IPS-NIHi11 (cell line): Measurements from ENCODE around the gene SLC66A1.

Source experiments
- DNase-seq: peaks from one replicate; pipeline ENCODE4 v3.0.0; 2012; ENCODE audit warnings: mixed read lengths, low spot score

The SLC66A1 gene

DNA sequence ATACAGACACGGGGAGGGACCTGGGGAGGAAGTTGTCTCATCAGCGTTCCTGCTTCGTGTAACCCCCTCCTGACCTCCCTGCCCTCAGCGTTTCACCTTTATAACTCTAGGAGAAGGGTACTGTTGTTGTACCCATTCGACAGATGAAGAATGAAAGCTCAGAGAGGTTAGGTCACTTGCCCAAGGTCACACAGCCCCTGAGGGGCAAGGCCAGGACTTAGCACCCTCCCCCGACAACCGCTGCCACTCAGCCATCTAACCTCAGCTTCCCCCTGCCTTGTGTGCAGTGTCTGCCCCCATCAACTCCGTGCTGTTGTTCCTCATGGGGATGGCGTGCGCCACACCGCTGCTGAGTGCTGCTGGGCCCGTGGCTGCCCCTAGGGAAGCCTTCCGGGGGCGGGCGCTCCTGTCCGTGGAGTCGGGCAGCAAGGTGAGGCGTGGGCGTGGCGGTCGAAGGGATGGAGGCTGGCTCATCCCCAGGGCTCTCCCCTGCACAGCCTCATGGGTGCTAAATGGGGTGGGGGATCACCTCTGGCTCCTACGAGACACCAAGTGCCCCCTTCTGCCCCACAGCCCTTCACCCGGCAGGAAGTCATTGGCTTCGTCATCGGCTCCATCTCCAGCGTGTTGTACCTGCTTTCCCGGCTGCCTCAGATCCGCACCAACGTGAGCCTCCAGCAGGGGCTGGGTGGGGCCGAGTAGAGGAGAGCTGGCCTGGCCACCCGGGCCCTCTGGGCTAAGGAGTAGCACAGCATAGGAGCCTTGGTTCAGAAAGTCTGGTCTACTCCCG lies 14.0 kb downstream of the SLC66A1 start:
- no peak for DNase-seq

DNA sequence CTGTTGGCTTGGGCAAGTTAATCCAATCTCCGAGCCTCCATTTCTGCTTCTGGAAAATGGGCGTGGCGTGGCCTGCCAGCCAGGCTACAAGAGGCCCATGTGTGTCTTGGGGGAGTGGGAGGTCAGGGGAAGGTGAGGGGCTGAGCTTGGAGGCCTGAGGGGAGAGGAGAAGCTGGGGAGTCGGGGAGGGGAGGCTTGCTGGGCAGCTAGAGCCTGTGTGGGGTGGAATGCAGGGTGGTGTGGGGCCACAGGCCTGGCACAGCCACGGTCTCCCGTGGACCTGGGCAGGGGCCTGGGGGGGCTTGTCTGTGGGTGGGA lies 14.6 kb downstream of the SLC66A1 start:
- no peak for DNase-seq

DNA sequence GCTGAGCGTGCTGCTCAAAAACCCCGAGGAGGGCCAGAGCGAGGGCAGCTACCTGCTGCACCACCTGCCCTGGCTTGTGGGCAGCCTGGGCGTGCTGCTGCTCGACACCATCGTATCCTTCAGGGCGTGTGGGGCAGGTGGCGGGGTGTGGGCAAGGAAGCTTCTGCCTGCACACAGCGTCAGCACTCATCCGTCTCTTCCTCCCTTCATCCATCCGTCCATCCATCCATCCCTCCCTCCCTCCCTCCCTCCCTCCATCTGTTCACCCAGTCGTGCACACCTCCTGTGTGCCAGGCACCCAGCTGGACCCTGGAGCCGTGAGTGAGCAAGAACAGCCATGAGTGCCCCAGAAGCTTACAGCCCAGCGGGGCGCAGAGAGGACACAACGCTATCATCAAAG lies 15.2 kb downstream of the SLC66A1 start:
- no peak for DNase-seq

DNA sequence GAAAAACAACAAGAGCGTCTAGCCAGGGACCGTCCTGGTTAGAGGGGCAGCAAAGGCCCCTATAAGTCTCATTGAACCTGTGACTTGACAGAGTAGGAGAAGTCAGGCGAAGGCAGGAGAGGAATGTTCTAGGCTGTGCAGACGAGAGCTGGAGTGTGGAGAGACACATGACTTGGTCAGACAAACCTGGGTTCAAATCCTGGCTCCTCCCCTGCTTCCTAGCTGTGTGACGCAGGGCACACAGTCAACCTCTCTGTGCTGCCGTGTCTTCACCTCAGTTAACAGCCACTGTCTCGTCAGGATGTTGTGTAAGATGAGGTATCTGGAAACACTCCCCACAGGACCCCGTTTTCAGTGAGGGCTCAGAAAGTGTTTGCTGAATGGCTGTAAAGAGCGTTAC lies 15.6 kb downstream of the SLC66A1 start:
- DNase-seq: no peak

DNA sequence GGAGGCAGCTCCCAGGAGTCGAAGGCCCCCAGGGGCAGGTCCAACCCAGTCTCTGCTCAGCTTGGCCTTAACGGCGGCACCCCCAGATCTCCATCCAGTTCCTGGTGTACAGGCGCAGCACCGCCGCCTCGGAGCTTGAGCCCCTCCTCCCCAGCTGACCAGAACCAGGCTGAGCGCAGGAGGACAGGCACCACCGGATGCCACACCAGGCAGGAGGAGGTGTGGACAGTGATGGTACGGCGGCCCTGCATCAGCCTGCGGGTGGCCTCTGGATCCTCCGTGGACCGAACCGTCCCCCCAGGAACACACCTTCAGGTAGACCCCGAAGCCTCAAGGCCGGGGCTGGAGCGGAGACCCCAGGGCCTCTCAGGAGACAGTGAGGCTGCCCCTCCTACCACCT lies 16.4 kb downstream of the SLC66A1 start:
- no peak for DNase-seq

DNA sequence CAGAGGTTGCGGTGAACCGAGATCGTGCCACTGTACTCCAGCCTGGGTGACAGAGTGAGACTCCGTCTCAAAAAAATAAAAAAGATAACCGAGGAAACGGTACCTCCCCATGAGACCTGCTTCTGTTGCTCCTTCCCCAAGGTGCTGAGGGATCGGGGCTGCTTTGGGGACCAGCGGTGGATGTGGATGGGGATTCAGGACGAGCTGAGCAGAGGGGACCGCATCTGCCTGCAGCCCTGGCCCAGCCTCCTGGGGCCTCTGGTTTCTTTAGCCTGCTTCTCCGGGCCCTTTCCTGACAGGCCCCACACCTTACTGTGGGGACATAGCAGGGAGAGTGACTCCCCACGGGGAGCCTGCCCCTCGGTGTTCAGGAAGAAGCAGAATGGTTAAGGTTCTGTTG lies 17.1 kb downstream of the SLC66A1 start:
- no peak for DNase-seq

DNA sequence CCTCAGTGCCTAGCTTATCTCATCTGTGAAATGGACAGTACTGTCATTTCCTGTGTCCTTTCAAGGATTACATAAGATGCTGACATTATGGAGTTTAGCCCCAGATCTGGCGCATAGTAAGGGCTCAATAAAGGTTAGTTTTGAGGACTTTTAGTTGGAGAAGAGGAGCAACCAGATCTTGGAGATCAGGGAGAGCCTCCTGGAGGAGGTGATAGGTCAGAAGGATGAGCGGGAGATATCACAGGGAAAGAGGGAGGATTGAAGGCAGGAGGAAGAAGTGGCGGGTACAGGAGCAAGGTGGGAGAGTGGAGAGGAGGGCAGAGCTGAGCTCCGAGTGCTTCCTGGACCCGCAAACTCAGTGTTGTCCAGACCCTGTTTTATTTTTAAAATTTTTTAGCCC lies 17.5 kb downstream of the SLC66A1 start:
- DNase-seq: no peak

DNA sequence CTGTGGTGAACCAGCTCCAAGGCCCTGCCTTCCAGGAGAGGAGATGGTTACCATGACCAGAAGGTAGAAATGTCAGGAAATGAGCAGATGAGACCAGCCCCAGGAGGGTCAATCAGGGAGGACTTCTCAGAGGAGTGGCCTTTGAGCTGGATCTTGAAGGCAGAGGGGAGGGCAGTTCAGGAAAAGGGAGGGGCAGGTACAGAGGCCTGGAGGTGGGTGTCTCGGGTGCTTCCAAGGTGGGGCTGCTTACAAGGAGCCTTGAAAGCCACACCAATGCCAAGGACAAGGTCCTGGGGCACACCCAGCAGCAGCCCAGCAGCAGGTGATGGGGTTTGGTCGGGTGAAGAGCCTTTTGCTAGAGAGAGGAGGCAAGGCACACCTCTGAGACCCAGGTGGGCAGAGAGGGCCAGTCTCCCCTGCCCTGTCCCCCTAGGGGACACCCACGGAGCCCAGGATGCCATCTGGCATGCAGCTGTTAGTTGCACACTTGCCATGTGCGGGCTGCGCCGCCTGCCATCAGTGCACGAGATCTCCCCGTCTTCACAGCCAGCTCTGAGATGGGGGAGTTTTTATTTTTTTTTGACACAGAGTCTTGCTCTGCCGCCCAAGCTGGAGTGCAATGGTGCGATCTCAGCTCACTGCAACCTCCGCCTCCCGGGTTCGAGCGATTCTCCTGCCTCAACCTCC lies 18.5 kb downstream of the SLC66A1 start:
- no peak for DNase-seq

DNA sequence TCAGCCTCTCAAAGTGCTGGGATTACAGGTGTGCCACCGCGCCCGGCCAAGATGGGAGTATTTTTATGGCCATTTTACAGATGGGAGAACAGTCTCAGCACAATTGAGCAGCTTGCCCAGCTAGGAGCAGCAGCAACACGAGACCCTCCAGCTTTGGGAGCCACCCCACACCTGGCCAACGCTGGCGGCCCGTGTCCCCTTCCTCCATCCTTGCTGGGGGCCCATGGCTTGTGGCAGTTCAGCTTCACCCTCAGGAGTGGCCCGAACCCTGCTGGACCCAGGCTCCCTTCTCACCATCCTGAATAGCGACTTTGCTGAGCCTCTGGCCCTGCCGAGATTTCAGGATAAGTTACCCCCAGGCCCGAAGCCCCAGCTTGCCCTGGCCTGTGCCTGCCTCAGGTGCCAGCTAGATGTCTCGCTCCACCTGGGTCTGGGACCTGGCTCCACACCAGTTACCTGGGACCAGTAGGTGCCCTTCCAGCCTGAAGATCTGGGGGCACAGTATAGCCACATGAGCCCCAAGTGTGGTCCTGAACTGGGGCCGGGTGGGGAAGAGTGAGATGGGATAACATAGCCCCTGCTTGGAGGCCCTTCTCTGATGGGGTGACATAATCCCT lies 19.2 kb downstream of the SLC66A1 start:
- no peak for DNase-seq

DNA sequence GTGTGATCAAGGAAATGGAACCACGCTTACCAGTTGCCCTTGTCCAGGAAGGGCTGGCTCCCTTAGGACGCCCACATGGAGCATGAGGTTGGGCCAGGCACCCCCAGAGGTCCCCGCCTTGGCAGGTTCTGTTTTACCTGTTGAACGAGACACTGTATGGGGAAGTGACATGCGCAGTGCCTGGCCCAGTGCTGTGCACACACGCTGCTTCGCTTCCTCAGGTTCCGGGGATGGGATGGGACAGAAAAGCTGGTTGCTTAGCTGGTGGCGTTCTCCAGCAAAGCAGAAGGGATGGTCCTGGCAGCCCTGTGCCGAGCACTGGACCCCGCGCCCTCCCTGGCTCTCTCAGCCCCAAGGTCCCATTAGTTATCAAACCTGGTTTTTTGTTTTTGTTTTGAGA lies 20.7 kb downstream of the SLC66A1 start:
- DNase-seq: no peak

DNA sequence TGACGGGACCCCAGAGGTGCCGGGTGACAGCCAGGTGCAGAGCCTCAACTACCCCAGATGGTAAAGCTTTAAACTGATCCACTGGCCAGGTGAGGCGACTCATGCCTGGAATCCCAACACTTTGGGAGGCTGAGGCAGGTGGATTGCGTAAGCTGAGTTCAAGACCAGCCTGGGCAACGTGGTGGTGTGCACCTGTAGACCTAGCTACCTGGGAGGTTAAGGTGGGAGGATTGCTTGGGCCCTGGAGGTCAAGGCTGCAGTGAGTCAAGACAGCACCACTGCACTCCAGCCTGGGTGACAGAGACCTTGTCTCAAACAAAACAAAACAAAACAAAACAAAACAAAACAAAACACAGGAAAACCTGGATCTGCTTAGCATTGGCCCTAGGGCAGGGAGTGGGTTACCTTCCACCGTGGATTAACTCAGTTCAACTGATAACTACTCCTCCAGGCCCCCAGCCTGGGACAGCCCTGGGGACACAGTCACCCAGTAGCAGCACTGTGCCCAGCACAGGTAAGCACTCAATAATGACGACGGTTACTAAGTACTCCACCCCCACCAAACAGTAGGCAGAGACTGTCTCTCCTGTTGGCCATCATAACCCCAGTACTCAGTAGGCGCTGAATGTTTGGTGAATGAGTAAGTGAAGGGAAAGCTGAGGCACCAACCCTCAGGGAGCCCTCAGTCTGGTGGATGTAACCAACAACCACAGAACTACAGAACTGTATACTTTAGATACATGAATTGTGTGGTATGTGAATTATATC lies 21.6 kb downstream of the SLC66A1 start:
- no peak for DNase-seq

DNA sequence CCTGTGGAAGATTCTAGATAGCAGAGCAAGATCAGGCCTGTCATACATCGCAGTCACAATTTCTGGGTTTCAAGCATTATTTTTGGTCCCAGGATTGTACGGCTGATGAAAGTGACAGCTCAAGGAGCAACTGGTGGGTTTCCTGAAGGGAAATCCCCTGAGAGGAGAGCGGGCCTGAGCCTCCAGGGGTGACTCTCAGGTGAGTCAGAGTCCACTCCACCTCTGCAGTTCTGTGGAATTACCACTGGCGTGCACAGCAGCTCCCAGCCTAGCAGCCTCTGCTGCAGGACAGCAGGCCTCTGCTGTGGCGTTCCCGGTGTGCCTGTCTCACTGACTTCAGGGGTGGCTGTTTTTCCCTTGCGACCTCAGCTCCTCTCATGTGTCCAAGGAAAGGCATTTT lies 24.4 kb downstream of the SLC66A1 start:
- no peak for DNase-seq

DNA sequence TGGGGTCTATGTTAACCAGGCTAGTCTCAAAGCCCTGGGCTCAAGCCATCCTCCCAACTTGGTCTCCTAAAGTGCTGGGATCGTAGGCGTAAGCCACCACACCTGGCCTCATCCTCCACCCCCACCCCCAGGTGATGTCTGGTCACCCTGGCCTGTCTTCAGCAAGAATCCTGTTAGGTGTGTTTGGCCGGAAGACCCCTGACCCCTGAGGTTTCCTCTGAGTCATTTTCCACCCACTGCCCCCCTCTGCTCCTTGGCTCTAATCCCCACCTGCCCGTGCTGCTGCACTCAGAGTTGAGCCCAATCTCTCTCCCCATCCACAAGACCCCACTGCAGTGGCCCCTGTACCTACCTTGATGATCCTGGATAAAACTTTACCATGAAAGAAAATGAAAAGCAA lies 25.2 kb downstream of the SLC66A1 start:
- DNase-seq: no peak

DNA sequence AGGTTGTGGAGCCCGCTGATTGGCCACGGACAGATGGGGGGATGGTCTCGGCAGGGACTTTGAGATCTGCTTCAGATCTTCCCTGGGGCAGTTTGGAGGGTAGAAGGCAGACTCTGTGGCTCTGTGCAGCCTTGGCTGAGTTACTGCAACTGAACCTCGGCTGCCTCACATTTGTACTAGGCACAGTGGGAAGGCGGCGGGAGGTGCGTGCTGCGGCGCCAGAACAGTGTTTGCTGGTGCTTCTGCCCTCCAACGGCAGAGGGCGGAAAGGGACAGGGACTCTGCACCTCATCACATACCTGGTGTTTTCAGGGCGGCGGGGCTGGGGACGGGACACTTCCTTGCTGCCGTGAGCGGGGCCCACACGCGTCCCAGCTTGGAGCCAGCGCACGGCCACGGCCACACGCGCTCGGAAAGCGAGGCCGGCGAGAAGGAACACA lies 26.2 kb downstream of the SLC66A1 start:
- peak; percentile 62 for DNase-seq

DNA sequence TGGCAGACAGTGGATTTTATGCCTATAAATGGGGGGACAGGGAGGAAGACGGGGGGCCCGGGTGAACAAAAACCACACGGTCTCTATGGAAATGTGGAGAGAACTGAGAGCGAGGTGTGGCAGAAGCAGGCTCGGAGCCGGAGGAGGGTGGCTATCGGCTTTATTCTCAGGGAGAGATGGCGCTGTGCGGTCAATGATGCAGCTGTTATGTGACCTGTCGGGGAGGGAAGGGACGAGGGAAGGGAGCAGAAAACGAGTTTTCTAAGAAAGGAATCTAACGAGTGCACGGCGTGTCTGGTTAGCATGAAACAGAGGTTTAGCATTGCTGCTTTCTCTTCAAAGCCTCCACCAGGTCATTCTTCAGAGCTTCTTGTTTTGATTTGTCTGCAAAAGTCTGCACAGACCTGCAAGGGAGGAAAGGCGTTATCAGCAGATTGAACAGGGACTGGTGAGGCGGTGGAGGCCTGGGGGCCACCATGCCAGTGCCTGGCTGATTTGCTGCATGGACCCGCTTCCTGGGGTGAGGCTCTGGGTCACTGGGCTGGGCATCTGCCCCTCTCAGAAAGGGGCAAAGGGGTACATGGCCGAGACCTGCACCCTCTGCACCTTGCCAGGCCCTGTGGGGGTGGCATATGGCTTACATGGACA lies 27.2 kb downstream of the SLC66A1 start:
- no peak for DNase-seq

DNA sequence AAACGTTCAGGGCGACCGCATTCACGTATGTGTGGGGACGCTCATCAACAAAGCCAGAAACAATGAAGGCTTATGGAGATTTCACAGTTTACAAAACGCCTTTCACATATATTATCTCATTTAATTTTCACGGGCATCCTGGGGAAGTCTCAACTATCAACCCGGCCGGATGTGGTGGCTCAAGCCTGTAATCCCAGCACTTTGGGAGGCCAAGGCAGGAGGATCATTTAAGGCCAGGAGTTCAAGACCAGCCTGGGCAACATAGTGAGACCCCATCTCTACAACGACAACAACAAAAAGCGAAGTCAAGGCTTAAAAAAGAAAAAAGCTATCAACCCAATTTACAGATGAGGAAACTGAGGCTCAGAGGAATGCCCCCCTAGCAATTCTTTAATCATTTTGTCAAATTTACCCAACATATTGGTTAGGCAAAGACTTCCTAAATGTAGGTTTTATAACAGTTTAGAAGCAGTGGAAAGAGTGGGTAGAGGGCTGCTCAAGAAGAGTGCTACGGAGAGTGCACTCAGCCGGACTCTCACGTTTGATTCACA lies 28.3 kb downstream of the SLC66A1 start:
- no peak for DNase-seq

DNA sequence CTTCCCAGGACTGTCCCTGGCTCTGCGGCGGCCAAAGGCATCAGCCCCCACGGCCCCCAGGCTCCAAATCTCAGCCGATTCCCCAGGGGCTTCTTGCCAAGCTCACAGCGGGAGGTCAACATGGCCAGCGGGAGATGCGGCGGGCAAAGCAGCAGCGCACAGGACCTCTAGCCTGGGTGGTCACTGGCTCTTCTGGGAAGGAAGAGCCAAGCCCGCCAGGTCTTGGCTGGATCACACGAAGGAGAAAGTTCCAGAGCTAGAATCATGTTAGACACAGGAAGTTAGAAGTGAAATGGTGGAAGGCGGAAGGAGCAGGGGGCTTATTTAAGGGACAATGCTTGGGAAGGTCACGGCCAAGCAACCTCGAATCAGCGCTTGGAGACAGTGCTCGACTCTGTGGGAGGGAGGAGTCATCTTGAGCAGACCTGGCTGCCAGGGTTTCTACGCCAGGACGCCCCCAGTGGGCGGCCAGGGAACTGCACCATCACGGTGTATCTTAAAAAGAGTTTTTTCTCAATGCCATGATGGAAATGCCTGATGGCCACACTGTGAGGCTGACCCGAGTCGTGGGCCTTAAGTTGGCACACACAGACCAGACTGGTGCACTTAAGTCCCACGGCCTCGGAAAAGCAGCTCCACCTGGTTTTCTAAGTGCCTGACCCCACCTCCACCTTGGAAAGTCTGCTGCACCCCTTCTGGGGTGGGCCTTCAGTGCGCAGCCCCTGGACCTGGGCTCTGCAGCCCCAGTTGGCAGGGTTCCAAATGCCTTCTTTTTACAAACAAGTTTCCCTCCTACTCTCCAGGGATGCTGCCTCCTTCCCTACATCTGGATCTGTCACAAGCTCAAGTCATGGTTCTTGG lies 29.3 kb downstream of the SLC66A1 start:
- peak; percentile 92 for DNase-seq

DNA sequence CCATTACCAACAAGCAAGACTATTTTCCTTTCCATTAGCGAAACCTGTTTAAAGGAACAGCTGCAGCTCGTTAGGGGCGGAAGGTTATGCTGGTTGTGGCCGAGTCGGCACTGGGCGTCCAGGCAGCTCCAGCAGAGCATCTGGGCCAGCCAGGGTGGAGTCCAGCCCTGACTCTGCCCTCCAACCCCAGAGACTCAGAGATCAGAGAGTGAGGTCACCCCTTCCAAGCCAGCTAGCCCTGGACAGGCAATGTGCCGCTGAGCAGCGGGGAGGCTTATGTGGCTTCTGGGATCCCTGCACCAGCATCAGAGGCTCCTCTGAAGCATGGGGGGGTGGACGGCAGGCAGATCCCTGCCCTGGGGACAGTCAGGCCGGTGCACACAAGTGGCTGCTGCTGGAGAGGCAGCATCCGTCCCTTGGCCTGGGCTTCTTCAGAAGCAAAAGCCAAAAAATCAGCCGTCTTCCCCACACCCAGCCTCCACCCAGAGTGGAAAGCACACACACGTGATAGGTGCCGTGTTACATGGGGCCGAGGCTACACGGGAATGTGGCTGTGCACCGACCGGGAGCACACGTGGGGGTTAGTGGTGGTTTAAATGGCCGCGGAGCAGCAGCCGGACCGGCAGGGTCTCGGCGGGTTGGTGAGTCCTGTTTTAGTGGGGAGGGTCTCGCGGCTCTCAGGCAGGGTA lies 30.1 kb downstream of the SLC66A1 start:
- no peak for DNase-seq

DNA sequence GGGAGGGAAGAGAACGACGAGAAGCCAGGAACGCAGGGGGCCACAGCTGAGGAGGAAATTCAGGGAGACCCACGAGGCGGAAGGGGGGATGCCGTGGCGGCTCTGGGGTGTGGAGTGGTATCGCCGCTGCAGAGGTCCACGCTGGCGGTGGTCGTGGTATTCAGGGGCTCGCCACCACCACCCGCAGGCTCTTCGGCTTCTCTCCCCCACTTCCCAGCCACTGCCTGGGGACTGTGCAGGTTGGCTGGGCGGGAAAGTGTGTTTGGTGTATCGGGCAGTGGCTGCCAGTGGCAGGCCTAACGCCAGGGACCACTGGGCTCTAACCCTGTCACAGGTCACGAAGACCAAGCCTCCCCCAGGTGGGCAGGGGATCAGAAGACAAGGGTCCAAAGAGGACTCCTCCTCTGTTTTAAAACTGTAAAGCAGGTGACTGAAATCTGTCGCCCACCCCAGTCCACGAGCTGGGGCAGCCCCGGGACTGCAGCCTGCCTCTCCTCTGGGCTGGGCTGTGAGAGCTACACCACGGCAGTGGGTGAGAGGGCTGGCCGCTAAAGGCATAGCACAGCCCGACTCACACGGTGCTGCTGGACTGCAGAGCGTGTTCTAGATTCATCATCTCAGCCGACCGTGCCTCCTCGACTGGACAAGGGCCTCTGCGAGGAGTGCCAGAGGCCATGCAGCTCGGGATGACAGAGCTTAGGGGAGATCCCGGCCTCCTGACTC lies 30.9 kb downstream of the SLC66A1 start:
- DNase-seq: no peak
